PC-3 (cell line): ENCODE measurements around the gene IL32. TPM values are rescaled to one million over a fixed set of nuclear protein-coding genes. Genes with fewer than 3 reads are reported as not detected.
A peak's percentile ranks its signal among the peaks of the same experiment; 100 is the strongest.

Source experiments
- ATAC-seq: fragments of 200-7000 bp; cut with Tn5 transposase; 2 replicates; pipeline ENCODE4 v1.9.1; 2020; ENCODE audit warnings: mild to moderate bottlenecking, moderate library complexity
- BruUV-seq: library from RNA; stranded (reverse); fragments of 400-500 nt; replicated peaks from 2 replicates; lab custom pipeline; 2021; lab: Mats Ljungman, UMichigan
- CTCF ChIA-PET: fragments of 300-600 bp; sonication (Branson Sonifier 250); formaldehyde crosslinking; loops from one replicate; lab custom pipeline; 2022; ENCODE audit warnings: antibody characterized with exemption; lab: Charles Lee
- POLR2A ChIA-PET: fragments of 300-600 bp; sonication (Branson Sonifier 250); formaldehyde crosslinking; loops from one replicate; lab custom pipeline; 2022; ENCODE audit warnings: antibody characterized with exemption; ENCODE audit not compliant: unreplicated experiment; lab: Charles Lee
- DNase-seq: peaks from one replicate; pipeline ENCODE4 v3.0.0-alpha.2; 2015
- H2AFZ ChIP-seq: fragments of 300-600 bp; sonication (generic); 2 replicates; pipeline ENCODE4 v1.6.0; 2016; ENCODE audit warnings: antibody characterized with exemption, low read length
- H3F3A ChIP-seq: fragments of 300-600 bp; sonication (generic); one replicate; pipeline ENCODE4 v1.6.0; 2017; ENCODE audit warnings: antibody characterized with exemption, low read length, control low read depth, mild to moderate bottlenecking; ENCODE audit not compliant: unreplicated experiment
- H3K27ac ChIP-seq: fragments of 300-600 bp; sonication (generic); 2 replicates; pipeline ENCODE4 v1.5.1; 2016; ENCODE audit warnings: mild to moderate bottlenecking, low read length
- H3K27me3 ChIP-seq: fragments of 300-600 bp; sonication (generic); 2 replicates; pipeline ENCODE4 v1.6.1; 2016; ENCODE audit warnings: low read length, mixed read lengths
- H3K36me3 ChIP-seq: fragments of 300-600 bp; sonication (generic); 2 replicates; pipeline ENCODE4 v1.6.1; 2016; ENCODE audit warnings: low read depth, mixed run types, low read length, mixed read lengths
- H3K4me1 ChIP-seq: fragments of 300-600 bp; sonication (generic); 2 replicates; pipeline ENCODE4 v1.5.1; 2016; ENCODE audit warnings: low read length; ENCODE audit not compliant: insufficient read depth
- H3K4me2 ChIP-seq: fragments of 300-600 bp; sonication (generic); 2 replicates; pipeline ENCODE4 v1.6.0; 2016; ENCODE audit warnings: low read length
- H3K4me3 ChIP-seq: fragments of 300-600 bp; sonication (generic); 2 replicates; pipeline ENCODE4 v1.5.1; 2016; ENCODE audit warnings: mild to moderate bottlenecking, low read length, mixed read lengths
- H3K79me2 ChIP-seq: fragments of 300-600 bp; sonication (generic); 2 replicates; pipeline ENCODE4 v1.6.1; 2017; ENCODE audit warnings: low read length, mixed read lengths
- H3K9ac ChIP-seq: fragments of 300-600 bp; sonication (generic); 2 replicates; pipeline ENCODE4 v1.6.0; 2016; ENCODE audit warnings: mild to moderate bottlenecking, low read length
- H3K9me2 ChIP-seq: fragments of 300-600 bp; sonication (generic); replicated peaks from 2 replicates; pipeline ENCODE4 v1.6.1; 2016; ENCODE audit warnings: mixed run types, low read length, mixed read lengths
- H3K9me3 ChIP-seq: fragments of 300-600 bp; sonication (generic); 2 replicates; pipeline ENCODE4 v1.6.1; 2016; ENCODE audit warnings: low read length, mixed read lengths
- H4K20me1 ChIP-seq: fragments of 300-600 bp; sonication (generic); 2 replicates; pipeline ENCODE4 v1.6.1; 2016; ENCODE audit warnings: low read length, mixed read lengths
- CTCF ChIP-seq: fragments of 300-600 bp; sonication (generic); conservative IDR thresholded peaks from 2 replicates; pipeline ENCODE4 v1.5.1; 2017; ENCODE audit warnings: antibody characterized with exemption, low read depth, mild to moderate bottlenecking, low read length
- EZH2 ChIP-seq: fragments of 300-600 bp; sonication (generic); IDR thresholded peaks from one replicate; pipeline ENCODE4 v1.6.1; 2017; ENCODE audit warnings: antibody characterized with exemption, mild to moderate bottlenecking, low read length; ENCODE audit not compliant: unreplicated experiment
- EZH2phosphoT487 ChIP-seq: fragments of 300-600 bp; sonication (generic); IDR thresholded peaks from 2 replicates; pipeline ENCODE4 v1.6.1; 2018; ENCODE audit warnings: mild to moderate bottlenecking, antibody characterized with exemption, low read length, borderline replicate concordance
- intact Hi-C: fragments of 100-400 bp; cut with micrococcal nuclease; formaldehyde crosslinking; loops from 2 replicates; pipeline ENCODE4 v1.9.0; 2023
- total RNA-seq: library from RNA; depleted of rRNA; stranded (reverse); fragments of >200 nt; gene quantifications from 2 replicates; pipeline ENCODE4 v1.2.3, GENCODE V29; 2014

Gene IL32
- total RNA-seq, 1 experiment from 2014 or later = 8.8 TPM

DNA sequence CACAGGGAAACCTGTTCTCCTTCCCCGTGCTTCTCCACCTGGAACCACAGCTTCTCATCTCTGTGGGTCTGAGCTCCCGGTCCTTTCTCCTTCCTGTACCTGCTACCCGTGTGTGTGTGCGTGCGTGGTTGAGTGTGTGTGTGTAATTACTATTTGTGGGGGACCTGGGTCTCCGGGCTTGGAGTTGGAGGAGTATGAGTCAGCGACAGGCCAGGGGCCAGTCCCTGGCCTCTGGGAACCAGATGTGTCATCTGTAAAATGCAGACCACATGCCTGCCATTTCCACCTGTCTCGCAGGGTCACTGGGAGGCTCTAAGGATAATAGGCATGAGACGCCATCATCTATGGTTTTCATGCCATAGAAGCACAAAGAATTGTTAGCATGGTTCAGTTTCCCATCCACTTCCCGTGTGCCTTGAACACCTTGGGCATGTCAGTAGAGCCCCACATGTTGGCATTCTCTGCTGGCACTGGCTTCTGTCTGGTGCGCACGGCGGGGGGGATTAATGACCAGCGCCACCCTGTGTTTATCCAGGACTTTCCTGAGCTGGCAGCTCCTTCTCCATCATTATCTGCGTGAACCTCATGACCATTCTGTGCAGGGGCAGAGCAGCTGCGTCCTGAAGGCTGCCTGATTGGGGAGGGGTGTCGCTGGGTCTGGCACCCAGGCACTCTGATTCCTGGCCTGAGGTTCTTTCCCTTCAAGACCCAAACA lies 48.5 kb downstream of the IL32 start:
- BruUV-seq = no TSS peak
- peak; percentile 29 for ATAC-seq
- POLR2A ChIA-PET = interaction anchor here (0.6 kb wide), 1 partner anchor 8 kb away, joined by 11 read pairs; no protein-coding TSS in a partner anchor

DNA sequence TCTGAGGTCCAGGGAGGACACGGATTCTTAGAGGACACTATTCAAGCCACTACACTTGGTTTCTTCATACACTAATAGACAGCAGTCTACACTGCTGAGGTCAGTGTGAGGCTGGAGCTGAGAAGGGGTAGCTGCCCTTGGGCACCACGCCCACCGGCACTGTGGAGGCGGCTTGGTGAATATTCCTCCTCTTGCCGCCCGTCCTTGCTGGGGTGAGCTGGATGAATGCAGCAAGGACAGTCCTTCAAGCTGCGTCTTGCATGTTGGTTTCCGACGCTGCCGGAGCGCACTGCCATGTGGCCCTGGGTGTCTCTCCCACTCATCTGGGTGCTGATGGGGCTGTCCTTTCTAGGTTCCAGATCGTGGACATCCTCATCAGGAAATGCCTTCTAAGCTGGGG lies 49.6 kb downstream of the IL32 start:
- H3K27ac ChIP-seq = no peak overlapping the region
- no peaks in the 10 kb centered on the region for H3K36me3 ChIP-seq
- no peak overlapping the region for H3K4me3 ChIP-seq
- POLR2A ChIA-PET = no interaction called here
- DNase-seq (no peak), ATAC-seq (no peak)
- BruUV-seq = no TSS peak
- H3K27me3 ChIP-seq = no peaks in the 10 kb centered on the region
- no peak overlapping the region for H3K4me2 ChIP-seq
- no peaks in the 10 kb centered on the region for H3F3A ChIP-seq
- peaks cover 15% of the 10 kb centered on the region for H3K4me1 ChIP-seq
- no peak overlapping the region for H2AFZ ChIP-seq
- no peaks in the 10 kb centered on the region for H4K20me1 ChIP-seq
- intact Hi-C loops = no loop called here
- CTCF ChIA-PET = no interaction called here
- no peak overlapping the region for H3K9ac ChIP-seq
- H3K9me3 ChIP-seq = no peaks in the 10 kb centered on the region
- no peaks in the 10 kb centered on the region for H3K9me2 ChIP-seq
- peaks cover 26% of the 10 kb centered on the region for H3K79me2 ChIP-seq
- TF ChIP-seq EZH2phosphoT487 = no peak
- TF ChIP-seq EZH2 = no peak
- no peak for TF ChIP-seq CTCF

More for the DNA sequence above, 48.5 kb downstream of the IL32 start:
- H3K9me3 ChIP-seq = no peaks in the 10 kb centered on the region
- H2AFZ ChIP-seq = no peak overlapping the region
- H3K4me1 ChIP-seq = peaks cover 15% of the 10 kb centered on the region
- peak; percentile 32 for DNase-seq
- H4K20me1 ChIP-seq = no peaks in the 10 kb centered on the region
- no peaks in the 10 kb centered on the region for H3K36me3 ChIP-seq
- H3K4me3 ChIP-seq = peak overlapping the region; percentile 91
- CTCF ChIA-PET = interaction anchor here (0.6 to 1.0 kb wide), 2 partner anchors 16 to 55 kb away, joined by 3 to 5 read pairs; no protein-coding TSS in a partner anchor
- peak overlapping the region; percentile 87; the same call in 1 of the 2 replicates for H3K9ac ChIP-seq
- peaks cover 26% of the 10 kb centered on the region for H3K79me2 ChIP-seq
- no peaks in the 10 kb centered on the region for H3F3A ChIP-seq
- intact Hi-C loops = no loop called here
- TF ChIP-seq CTCF (0 out of 2 replicates have a peak, but pooled peaks have one; percentile 34), EZH2 (no peak)
- peak overlapping the region; percentile 95 for H3K4me2 ChIP-seq
- no peak overlapping the region for H3K27ac ChIP-seq
- no peaks in the 10 kb centered on the region for H3K9me2 ChIP-seq
- no peaks in the 10 kb centered on the region for H3K27me3 ChIP-seq

DNA sequence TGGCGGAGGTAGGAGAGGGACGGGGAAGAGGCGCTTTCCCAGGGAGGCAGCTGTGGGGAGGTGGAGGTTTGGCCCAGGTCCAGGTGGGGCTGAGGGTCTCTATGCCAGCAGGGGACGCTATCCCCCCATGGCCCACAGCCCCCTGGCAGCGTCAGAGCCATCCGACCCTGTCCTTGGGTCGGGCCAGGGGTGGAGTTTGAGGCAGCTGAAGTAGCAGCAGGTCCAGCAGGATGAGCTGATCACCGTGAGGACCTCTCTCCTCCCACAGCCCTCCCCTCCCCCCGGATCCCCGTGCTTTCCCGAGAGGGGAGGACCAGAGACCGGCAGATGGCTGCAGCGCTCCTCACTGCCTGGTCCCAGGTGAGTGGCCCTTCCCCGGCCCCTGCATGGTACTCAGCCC lies 50.1 kb downstream of the IL32 start:
- no peak for TF ChIP-seq EZH2
- TF ChIP-seq EZH2phosphoT487 = no peak
- TF ChIP-seq CTCF = no peak
- no peaks in the 10 kb centered on the region for H3F3A ChIP-seq
- BruUV-seq = no TSS peak
- no peak overlapping the region for H2AFZ ChIP-seq
- ChIA-PET POLR2A (no interaction called here), CTCF (no interaction called here)
- no peaks in the 10 kb centered on the region for H3K27me3 ChIP-seq
- H3K4me2 ChIP-seq = no peak overlapping the region
- H3K36me3 ChIP-seq = no peaks in the 10 kb centered on the region
- H3K9ac ChIP-seq = no peak overlapping the region
- H3K9me3 ChIP-seq = no peaks in the 10 kb centered on the region
- no peak overlapping the region for H3K27ac ChIP-seq
- H3K79me2 ChIP-seq = peaks cover 26% of the 10 kb centered on the region
- ATAC-seq (no peak), DNase-seq (no peak)
- H3K4me1 ChIP-seq = peaks cover 15% of the 10 kb centered on the region
- no peaks in the 10 kb centered on the region for H3K9me2 ChIP-seq
- intact Hi-C loops = no loop called here
- H3K4me3 ChIP-seq = no peak overlapping the region
- H4K20me1 ChIP-seq = no peaks in the 10 kb centered on the region
